Renal pelvis (tissue), 4 donors: ENCODE results near the gene INTS2. TPM values are rescaled to one million over a fixed set of nuclear protein-coding genes. Genes with fewer than 3 reads are reported as not detected.
"Not testable (repeated sequence)": the region's sequence is repeated elsewhere in the genome, so short reads cannot be mapped to it uniquely, and the experiment has no call there.

Experiments used
- DNase-seq: peaks from one replicate; pipeline ENCODE4 v3.0.0-alpha.2; 2013
- polyA plus RNA-seq, 3 donors: library from polyadenylated mRNA; unstranded; fragments of 120-200 nt; gene quantifications; one replicate each; pipeline ENCODE4 v1.2.1, GENCODE V29; 2013; ENCODE audit not compliant: insufficient read length in 3 of 3

The INTS2 gene
- polyA plus RNA-seq, 3 donors = 10.4 to 14.7 (median 13.7) TPM

GRCh38 chr17:61904094-61904710 lies 23.6 kb downstream of the INTS2 start:
- no peak for DNase-seq

DNA sequence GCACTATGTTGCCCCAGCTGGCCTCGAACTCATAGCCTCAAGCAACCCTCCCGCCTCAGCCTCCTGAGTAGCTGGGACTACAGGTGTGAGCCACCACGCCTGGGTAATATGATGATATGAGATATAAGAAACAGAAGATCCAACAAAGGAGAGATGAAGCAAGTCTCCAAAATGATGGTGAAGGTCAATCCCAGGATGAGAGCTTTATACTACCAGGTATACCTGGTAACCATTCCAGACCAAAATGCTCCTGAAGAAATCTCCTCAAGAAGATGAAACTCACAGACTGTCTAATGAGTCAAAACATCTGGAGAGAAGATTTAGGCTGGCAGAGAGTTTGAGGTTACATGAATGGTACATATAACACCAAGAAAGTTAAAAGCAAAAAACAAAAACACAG lies 24.5 kb downstream of the INTS2 start:
- no peak for DNase-seq

- DNase-seq = no peak
These were observed 30.1 kb downstream of the INTS2 start for GRCh38 chr17:61897548-61898180.

DNA sequence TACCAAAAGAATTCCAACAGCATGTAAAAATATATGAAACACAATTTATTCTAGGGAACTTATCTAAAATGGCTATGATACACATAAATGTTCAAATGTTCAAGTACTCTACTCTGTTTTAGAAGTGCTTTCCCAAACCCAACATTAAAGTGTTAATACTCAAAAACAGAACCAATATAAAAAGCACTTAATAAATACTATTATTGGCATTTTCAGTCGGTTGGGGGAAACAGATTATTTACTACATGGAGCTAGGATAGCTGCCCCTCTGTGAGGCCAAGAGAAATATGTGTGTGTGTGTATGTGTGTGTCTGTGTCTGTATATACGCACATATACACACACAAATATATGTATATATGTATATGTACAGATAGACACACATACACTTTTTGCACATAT lies 32.4 kb downstream of the INTS2 start:
- no peak for DNase-seq

- not testable (repeated sequence) for DNase-seq
These were observed 33.5 kb downstream of the INTS2 start for GRCh38 chr17:61894310-61894709.

- DNase-seq = not testable (repeated sequence)
These were observed 40.0 kb downstream of the INTS2 start for GRCh38 chr17:61887733-61888132.

DNA sequence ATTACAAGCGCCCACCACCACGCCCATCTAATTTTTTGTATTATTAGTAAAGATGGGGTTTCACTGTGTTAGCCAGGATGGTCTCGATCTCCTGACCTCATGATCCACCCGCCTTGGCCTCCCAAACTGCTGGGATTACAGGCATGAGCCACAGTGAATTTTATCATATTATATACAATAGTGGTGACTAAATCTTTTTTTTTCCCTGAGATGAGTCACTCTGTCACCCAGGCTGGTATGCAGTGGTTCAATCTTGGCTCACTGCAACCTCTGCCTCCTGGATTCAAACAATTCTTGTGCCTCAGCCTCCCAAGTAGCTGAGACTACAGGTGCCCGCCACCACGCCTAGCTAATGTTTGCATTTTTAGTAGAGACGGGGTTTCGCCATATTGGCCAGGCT lies 41.9 kb downstream of the INTS2 start:
- DNase-seq = not testable (repeated sequence)

- no peak for DNase-seq
These were observed 42.9 kb downstream of the INTS2 start for GRCh38 chr17:61884864-61885263.

- DNase-seq = no peak
These were observed 47.1 kb downstream of the INTS2 start for GRCh38 chr17:61880589-61881102.

- no peak for DNase-seq
These were observed 48.7 kb downstream of the INTS2 start for GRCh38 chr17:61878984-61879612.

GRCh38 chr17:61878520-61878919 lies 49.3 kb downstream of the INTS2 start:
- DNase-seq = no peak

DNA sequence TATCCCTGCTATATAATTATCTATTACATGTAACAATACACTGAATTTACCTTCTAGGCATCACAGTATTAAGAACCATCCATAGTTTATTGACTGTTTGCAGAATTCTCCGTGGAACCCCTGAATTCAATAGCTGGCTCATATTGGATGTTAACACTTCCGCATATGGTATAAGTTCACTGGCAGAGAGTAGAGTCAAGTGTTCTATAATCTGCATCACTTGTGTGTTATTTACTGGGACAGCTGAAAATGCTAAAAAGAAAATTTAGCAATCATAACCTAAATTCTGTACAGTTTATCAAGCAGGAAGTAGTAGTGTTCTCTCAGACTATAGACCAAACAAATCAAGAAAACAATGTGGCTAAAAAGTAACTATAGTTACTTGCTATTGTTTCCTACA lies 49.9 kb downstream of the INTS2 start:
- no peak for DNase-seq

- no peak for DNase-seq
These were observed 52.0 kb downstream of the INTS2 start for GRCh38 chr17:61875804-61876203.

DNA sequence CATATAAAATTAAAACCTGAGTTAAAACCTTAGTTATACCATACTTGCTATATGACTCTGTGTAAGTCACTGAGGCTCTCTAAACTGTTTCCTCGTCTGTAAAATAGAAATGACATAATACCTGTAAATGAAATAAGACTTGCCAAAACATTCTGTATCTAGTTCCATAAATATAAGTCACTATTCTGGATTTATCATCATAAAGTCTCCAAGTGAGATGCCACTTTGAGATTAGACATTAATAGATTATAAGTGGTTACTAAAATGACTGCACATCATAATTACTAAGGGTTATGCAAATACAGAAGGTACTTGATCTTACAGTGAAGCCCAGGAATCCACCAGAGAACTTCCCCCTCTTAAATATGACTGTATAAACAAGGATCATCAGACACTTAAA lies 52.5 kb downstream of the INTS2 start:
- DNase-seq = no peak

GRCh38 chr17:61874075-61874474 lies 53.7 kb downstream of the INTS2 start:
- DNase-seq = no peak

DNA sequence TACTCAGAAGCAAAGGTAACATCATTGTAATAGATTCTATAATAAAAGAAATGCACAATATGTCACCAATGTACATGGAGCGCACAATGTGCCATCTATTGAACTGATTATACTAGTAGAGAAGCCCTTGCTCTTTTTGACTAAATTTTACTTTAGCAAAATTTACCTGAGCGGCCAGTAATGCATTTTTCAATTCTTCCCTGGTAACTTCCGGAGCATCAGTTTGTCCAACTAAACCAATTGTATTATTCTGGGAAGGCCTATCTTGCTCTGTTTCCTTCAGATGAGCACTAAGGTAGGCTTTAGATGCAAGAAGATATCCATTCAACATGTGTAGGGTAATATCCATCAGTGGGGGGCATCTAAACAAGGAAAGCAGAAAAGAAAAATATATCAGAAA lies 55.7 kb downstream of the INTS2 start:
- no peak for DNase-seq

- DNase-seq = no peak
These were observed 58.6 kb downstream of the INTS2 start for GRCh38 chr17:61869138-61869537.

- DNase-seq = no peak
These were observed 59.7 kb downstream of the INTS2 start for GRCh38 chr17:61868074-61868473.

GRCh38 chr17:61867033-61867432 lies 60.7 kb downstream of the INTS2 start:
- DNase-seq = no peak

DNA sequence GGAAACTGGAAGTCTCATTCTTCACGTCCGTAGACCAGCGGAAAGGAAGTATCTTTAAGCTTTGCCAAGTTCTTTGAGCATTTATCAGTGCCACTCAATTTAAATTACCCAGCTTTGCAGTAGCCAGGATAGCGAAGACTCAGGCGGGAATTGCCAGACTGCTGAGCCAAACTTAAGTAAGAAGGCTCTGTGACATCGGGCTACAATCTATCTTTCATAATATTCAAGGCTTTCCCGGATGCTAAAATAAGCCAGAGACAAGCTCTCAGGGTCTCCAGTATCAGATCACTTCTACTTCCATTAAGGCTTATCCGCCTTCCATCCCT lies 64.0 kb downstream of the INTS2 start:
- DNase-seq = no peak

- peak; percentile 97 for DNase-seq
These were observed 64.6 kb downstream of the INTS2 start, which contains the start of gene BRIP1 for GRCh38 chr17:61862975-61863800. Gene BRIP1, minus strand, starts transcription at chr17:61863528. Its CDS starts 1,989 bp downstream, at chr17:61861539.

DNA sequence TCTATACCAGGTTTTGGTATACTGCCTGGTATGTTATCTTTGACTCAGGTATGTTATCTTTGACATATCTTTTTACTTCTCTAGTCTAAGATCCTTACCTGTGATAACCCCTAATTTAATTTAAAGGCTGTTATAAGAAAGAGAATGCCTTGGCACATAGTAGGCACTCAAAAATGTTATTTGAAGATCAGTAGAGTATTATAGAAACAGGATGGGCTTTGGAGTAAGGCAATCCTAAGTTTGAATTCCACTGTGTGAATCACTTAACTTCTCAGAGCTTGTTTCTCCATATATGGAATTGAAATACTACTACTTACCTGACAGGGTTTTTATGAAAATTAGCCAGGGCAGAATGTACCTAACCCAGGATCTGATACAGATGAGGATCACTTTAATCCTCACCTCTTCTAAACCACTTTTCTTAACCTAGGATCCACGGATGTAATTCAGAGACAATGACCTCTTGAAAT lies 65.6 kb downstream of the INTS2 start:
- no peak for DNase-seq
